Muscle of leg (tissue), 11 donors: ENCODE measurements around the gene KIF26B. TPM values are rescaled to one million over a fixed set of nuclear protein-coding genes. Genes with fewer than 3 reads are reported as not detected.

Experiments
- DNase-seq: peaks from one replicate; pipeline ENCODE4 v3.0.0; 2013
- H3K27ac ChIP-seq: one replicate; pipeline ENCODE4 v1.5.1; 2013; ENCODE audit warnings: mild to moderate bottlenecking, low read length, control low read depth
- H3K27me3 ChIP-seq: one replicate; pipeline ENCODE4 v1.6.1; 2013; ENCODE audit warnings: low read length; ENCODE audit not compliant: control insufficient read depth, insufficient read depth
- H3K36me3 ChIP-seq: one replicate; pipeline ENCODE4 v1.6.1; 2013; ENCODE audit warnings: low read length; ENCODE audit not compliant: control insufficient read depth, insufficient read depth
- H3K4me1 ChIP-seq: one replicate; pipeline ENCODE4 v1.6.1; 2013; ENCODE audit warnings: low read length; ENCODE audit not compliant: control insufficient read depth, insufficient read depth
- H3K4me3 ChIP-seq: one replicate; pipeline ENCODE4 v1.5.1; 2013; ENCODE audit warnings: low read length, control low read depth
- H3K9me3 ChIP-seq: replicated peaks from 2 replicates; pipeline ENCODE4 v1.6.1; 2013; ENCODE audit warnings: low read depth, low read length; ENCODE audit not compliant: control insufficient read depth
- WGBS: methylation state at CpG from one replicate; pipeline ENCODE4 v1.1.5; 2013; ENCODE audit warnings: missing lambda C conversion rate; ENCODE audit not compliant: insufficient coverage; 5-methylcytosine and 5-hydroxymethylcytosine counted together
- polyA plus RNA-seq, 8 donors: library from polyadenylated mRNA; unstranded; fragments of 120-200 nt; gene quantifications; one replicate each; pipeline versions ENCODE4 v1.2.1 to v1.2.3, GENCODE V29; 2013; ENCODE audit warnings: inconsistent platforms in 1 of 8, low replicate concordance in 1 of 8; ENCODE audit not compliant: insufficient read length in 8 of 8, insufficient read depth in 1 of 8
- total RNA-seq: library from RNA; stranded (reverse); fragments of 120-200 nt; gene quantifications from one replicate; pipeline ENCODE4 v1.2.4, GENCODE V29; 2013

The KIF26B gene
- total and polyA plus RNA-seq, 9 donors: 0.89 to 2.4 (median 1.0) TPM

GRCh38 chr1:245448975-245449431 lies 294.2 kb downstream of the KIF26B start:
- no CpG with 5 or more reads among the region's 8 CpGs for WGBS
- DNase-seq: peak; percentile 32
- Histone ChIP-seq H3K4me1 (no peaks in the 10 kb centered on the region), H3K9me3 (no peaks in the 10 kb centered on the region), H3K36me3 (no peaks in the 10 kb centered on the region), H3K4me3 (no peak overlapping the region), H3K27ac (no peak overlapping the region), H3K27me3 (no peaks in the 10 kb centered on the region)

GRCh38 chr1:245453541-245453940 lies 298.8 kb downstream of the KIF26B start:
- Histone ChIP-seq H3K4me3 (no peak overlapping the region), H3K27ac (no peak overlapping the region), H3K36me3 (no peaks in the 10 kb centered on the region), H3K9me3 (no peaks in the 10 kb centered on the region), H3K27me3 (peaks cover 3% of the 10 kb centered on the region), H3K4me1 (no peaks in the 10 kb centered on the region)
- no CpG with 5 or more reads among the region's 4 CpGs for WGBS
- DNase-seq: no peak

- Histone ChIP-seq H3K36me3 (no peaks in the 10 kb centered on the region), H3K9me3 (no peaks in the 10 kb centered on the region), H3K27me3 (peaks cover 3% of the 10 kb centered on the region), H3K4me1 (no peaks in the 10 kb centered on the region), H3K4me3 (no peak overlapping the region), H3K27ac (no peak overlapping the region)
- whole genome bisulfite sequencing: 40% methylated on average over 1 of the region's 2 CpGs
- no peak for DNase-seq
Measured at GRCh38 chr1:245454051-245454450, 299.3 kb downstream of the KIF26B start.

- no CpG with 5 or more reads among the region's 1 CpG for WGBS
- no peaks in the 10 kb centered on the region for H3K4me1 ChIP-seq
- DNase-seq: no peak
- no peaks in the 10 kb centered on the region for H3K36me3 ChIP-seq
- no peaks in the 10 kb centered on the region for H3K9me3 ChIP-seq
- H3K4me3 ChIP-seq: no peak overlapping the region
- no peak overlapping the region for H3K27ac ChIP-seq
- H3K27me3 ChIP-seq: peaks cover 7% of the 10 kb centered on the region
Measured at GRCh38 chr1:245457562-245457961, 302.8 kb downstream of the KIF26B start.

- H3K36me3 ChIP-seq: no peaks in the 10 kb centered on the region
- peak; percentile 77 for DNase-seq
- H3K9me3 ChIP-seq: no peaks in the 10 kb centered on the region
- no peak overlapping the region for H3K4me3 ChIP-seq
- peaks cover 7% of the 10 kb centered on the region for H3K27me3 ChIP-seq
- H3K4me1 ChIP-seq: no peaks in the 10 kb centered on the region
- WGBS: 33% methylated on average over 1 of the region's 7 CpGs
- H3K27ac ChIP-seq: no peak overlapping the region
Measured at GRCh38 chr1:245458234-245458633, 303.4 kb downstream of the KIF26B start.

- H3K9me3 ChIP-seq: no peaks in the 10 kb centered on the region
- no peaks in the 10 kb centered on the region for H3K36me3 ChIP-seq
- WGBS: no CpG with 5 or more reads among the region's 4 CpGs
- no peaks in the 10 kb centered on the region for H3K4me1 ChIP-seq
- no peak overlapping the region for H3K27ac ChIP-seq
- DNase-seq: peak; percentile 52
- H3K27me3 ChIP-seq: peaks cover 7% of the 10 kb centered on the region
- no peak overlapping the region for H3K4me3 ChIP-seq
Measured at GRCh38 chr1:245458761-245459174, 304.0 kb downstream of the KIF26B start.

- Histone ChIP-seq H3K36me3 (no peaks in the 10 kb centered on the region), H3K27ac (no peak overlapping the region), H3K4me3 (no peak overlapping the region), H3K27me3 (peaks cover 7% of the 10 kb centered on the region), H3K4me1 (no peaks in the 10 kb centered on the region), H3K9me3 (no peaks in the 10 kb centered on the region)
- DNase-seq: no peak
- WGBS: 95% methylated on average over 2 of the region's 3 CpGs
Measured at GRCh38 chr1:245459621-245460020, 304.8 kb downstream of the KIF26B start.

- Histone ChIP-seq H3K9me3 (no peaks in the 10 kb centered on the region), H3K36me3 (no peaks in the 10 kb centered on the region), H3K4me3 (no peak overlapping the region), H3K27me3 (peaks cover 7% of the 10 kb centered on the region), H3K4me1 (no peaks in the 10 kb centered on the region), H3K27ac (no peak overlapping the region)
- no peak for DNase-seq
- WGBS: 93% methylated on average over 3 of the region's 5 CpGs
Measured at GRCh38 chr1:245461681-245462080, 306.9 kb downstream of the KIF26B start.

- Histone ChIP-seq H3K36me3 (no peaks in the 10 kb centered on the region), H3K27me3 (peaks cover 7% of the 10 kb centered on the region), H3K9me3 (no peaks in the 10 kb centered on the region), H3K27ac (no peak overlapping the region), H3K4me3 (no peak overlapping the region), H3K4me1 (no peaks in the 10 kb centered on the region)
- DNase-seq: no peak
- 81% methylated on average over 6 of the region's 7 CpGs for WGBS
Measured at GRCh38 chr1:245462161-245462560, 307.4 kb downstream of the KIF26B start.

- Histone ChIP-seq H3K27ac (no peak overlapping the region), H3K4me1 (no peaks in the 10 kb centered on the region), H3K4me3 (no peak overlapping the region), H3K9me3 (no peaks in the 10 kb centered on the region), H3K27me3 (peaks cover 5% of the 10 kb centered on the region), H3K36me3 (no peaks in the 10 kb centered on the region)
- 65% methylated on average over 4 of the region's 11 CpGs for WGBS
- no peak for DNase-seq
Measured at GRCh38 chr1:245463392-245464165, 308.8 kb downstream of the KIF26B start.
